K562 (cell line): ENCODE data around the gene SNX9. TPM values are rescaled to one million over a fixed set of nuclear protein-coding genes. Genes with fewer than 3 reads are reported as not detected.

Experiments used
- ATAC-seq: fragments of 200-7000 bp; cut with Tn5 transposase; 3 replicates; pipeline ENCODE4 v1.9.1; 2020; ENCODE audit warnings: moderate library complexity
- BruUV-seq: library from RNA; stranded (reverse); fragments of 400-500 nt; replicated peaks from 2 replicates; lab custom pipeline; 2021; lab: Mats Ljungman, UMichigan
- CTCF ChIA-PET: fragments of 300-600 bp; formaldehyde crosslinking; extraction: SDS; loops from one replicate; lab custom pipeline; 2021; ENCODE audit warnings: low intra/inter-chr PET ratio; lab: Yijun Ruan, JAX
- POLR2A ChIA-PET: fragments of 300-600, 350-650 bp; sonication (Branson Sonifier 250); formaldehyde crosslinking; extraction: SDS; loops from one replicate; lab custom pipeline; 2021; ENCODE audit warnings: antibody characterized with exemption, inconsistent platforms; lab: Yijun Ruan, JAX
- DNase-seq, 4 experiments: peaks; one replicate each; pipeline versions ENCODE4 v3.0.0 to v3.0.0-alpha.2; 2011 to 2018; ENCODE audit warnings: low spot score in 3 of 4, mixed read lengths in 3 of 4; ENCODE audit errors: extremely low read depth in 1 of 4
- FAIRE-seq: peaks from 2 replicates; lab custom pipeline; 2011; peaks lifted over from hg19 to GRCh38; lab: Jason Lieb, UNC
- H2AFZ ChIP-seq: 2 replicates; pipeline ENCODE4 v1.6.0; 2011; ENCODE audit warnings: low read depth, low read length, control low read depth, inconsistent platforms
- H3K27ac ChIP-seq: fragments of 200-600 bp; 3 replicates; pipeline ENCODE4 v1.8.0; 2011; ENCODE audit warnings: low read depth, mild to moderate bottlenecking, control low read depth, inconsistent platforms, low read length, moderate library complexity, mixed read lengths; ENCODE audit errors: extremely low read depth
- H3K27me3 ChIP-seq, 2 experiments: fragments of 300-600 bp in 1 of 2; 2 replicates in 1 of 2; 3 replicates in 1 of 2; pipeline versions ENCODE4 v1.6.0 to v1.8.0; 2011; ENCODE audit warnings: inconsistent platforms in 2 of 2, low read length in 2 of 2, mild to moderate bottlenecking in 1 of 2, mixed read lengths in 1 of 2, moderate library complexity in 1 of 2; ENCODE audit not compliant: control insufficient read depth in 2 of 2, insufficient read depth in 2 of 2
- H3K36me3 ChIP-seq: fragments of 300-600 bp; 3 replicates; pipeline ENCODE4 v1.8.0; 2011; ENCODE audit warnings: mild to moderate bottlenecking, low read length, inconsistent platforms; ENCODE audit not compliant: control insufficient read depth, insufficient read depth
- H3K4me1 ChIP-seq, 2 experiments: fragments of 200-600 bp in 1 of 2; replicated peaks in 1 of 2; 2 replicates in 1 of 2; 3 replicates in 1 of 2; pipeline versions ENCODE4 v1.5.1 to v1.8.0; 2011; ENCODE audit warnings: inconsistent platforms in 2 of 2, low read length in 2 of 2, mild to moderate bottlenecking in 1 of 2, mixed read lengths in 1 of 2, moderate library complexity in 1 of 2; ENCODE audit not compliant: control insufficient read depth in 2 of 2, insufficient read depth in 2 of 2
- H3K4me2 ChIP-seq: 2 replicates; pipeline ENCODE4 v1.6.1; 2011; ENCODE audit warnings: low read length, control low read depth, inconsistent platforms, mixed read lengths; ENCODE audit not compliant: insufficient read depth
- H3K4me3 ChIP-seq: fragments of 200-600 bp; sonication (generic), shearing (Covaris generic); 2 replicates; pipeline ENCODE4 v1.5.1; 2016; ENCODE audit warnings: control low read depth, inconsistent platforms
- H3K79me2 ChIP-seq: fragments of 200-600 bp; 3 replicates; pipeline ENCODE4 v1.8.0; 2011; ENCODE audit warnings: low read length, inconsistent platforms; ENCODE audit not compliant: control insufficient read depth, insufficient read depth
- H3K9ac ChIP-seq, 2 experiments: 2 replicates each; pipeline versions ENCODE4 v1.6.0 to v1.6.1; 2011; ENCODE audit warnings: low read depth in 2 of 2, low read length in 2 of 2, control low read depth in 1 of 2, inconsistent platforms in 1 of 2, mild to moderate bottlenecking in 1 of 2, mixed read lengths in 1 of 2; ENCODE audit not compliant: insufficient read depth in 1 of 2
- H3K9me1 ChIP-seq: one replicate; pipeline ENCODE4 v1.6.0; 2011; ENCODE audit warnings: inconsistent platforms, mild to moderate bottlenecking, low read length, moderate library complexity; ENCODE audit not compliant: control insufficient read depth, insufficient read depth
- H3K9me3 ChIP-seq: replicated peaks from 2 replicates; pipeline ENCODE4 v1.5.1; 2011; ENCODE audit warnings: low read depth, low read length, inconsistent platforms; ENCODE audit not compliant: control insufficient read depth, insufficient read depth
- H4K20me1 ChIP-seq: replicated peaks from 2 replicates; pipeline ENCODE4 v1.6.1; 2011; ENCODE audit warnings: low read length, inconsistent platforms, mixed read lengths; ENCODE audit not compliant: control insufficient read depth, insufficient read depth
- ATF3 ChIP-seq, 2 experiments: fragments of 450-650 bp in 1 of 2; sonication (generic) in 1 of 2; formaldehyde crosslinking in 1 of 2; IDR thresholded peaks in 1 of 2; conservative IDR thresholded peaks in 1 of 2; 2 replicates each; pipeline versions ENCODE4 v1.6.1 to v1.8.1; 2016 to 2023; ENCODE audit warnings: mild to moderate bottlenecking in 2 of 2, moderate library complexity in 2 of 2, inconsistent platforms in 1 of 2, missing genetic modification reagents in 1 of 2
- FOXJ2 ChIP-seq: fragments of 200-800 bp; sonication (Bioruptor generic); IDR thresholded peaks from 2 replicates; pipeline ENCODE4 v1.6.1; 2016; ENCODE audit warnings: missing genetic modification characterization, missing compliant biosample characterization
- FOXK2 ChIP-seq, 2 experiments: fragments of 450-650 bp; IDR thresholded peaks in 1 of 2; conservative IDR thresholded peaks in 1 of 2; 2 replicates each; pipeline ENCODE4 v1.6.1; 2016; ENCODE audit warnings: low read depth in 2 of 2, mild to moderate bottlenecking in 1 of 2
- HDAC8 ChIP-seq: fragments of 450-650 bp; IDR thresholded peaks from 2 replicates; pipeline ENCODE4 v1.6.1; 2016; ENCODE audit warnings: mild to moderate bottlenecking, missing genetic modification characterization, moderate library complexity, missing compliant biosample characterization
- NFXL1 ChIP-seq: fragments of 450-650 bp; formaldehyde crosslinking; IDR thresholded peaks from 2 replicates; pipeline ENCODE4 v1.4.0; 2021; ENCODE audit warnings: mild to moderate bottlenecking
- POLR2G ChIP-seq: fragments of 200-400 bp; formaldehyde crosslinking; IDR thresholded peaks from 2 replicates; pipeline ENCODE4 v1.6.1; 2017; ENCODE audit warnings: low read depth, mild to moderate bottlenecking, antibody characterized with exemption, low read length, moderate library complexity
- POU5F1 ChIP-seq: fragments of 150-350 bp; IDR thresholded peaks from 2 replicates; pipeline ENCODE4 v1.6.1; 2014; ENCODE audit warnings: borderline replicate concordance, low read length, low read depth, mild to moderate bottlenecking; ENCODE audit not compliant: partially characterized antibody
- RBM15 ChIP-seq: fragments of 200-400 bp; formaldehyde crosslinking; IDR thresholded peaks from 2 replicates; pipeline ENCODE4 v1.6.1; 2018; ENCODE audit warnings: mild to moderate bottlenecking, low read length, moderate library complexity; ENCODE audit not compliant: insufficient read depth
- RNF219 ChIP-seq: fragments of 250-450 bp; sonication (Bioruptor Pico); IDR thresholded peaks from 2 replicates; pipeline ENCODE4 v1.5.0; 2022; ENCODE audit warnings: mild to moderate bottlenecking
- SUPT5H ChIP-seq: fragments of 450-650 bp; IDR thresholded peaks from 2 replicates; pipeline ENCODE4 v1.6.1; 2016
- U2AF1 ChIP-seq: fragments of 200-400 bp; formaldehyde crosslinking; optimal IDR thresholded peaks from 2 replicates; pipeline ENCODE3; 2017; ENCODE audit warnings: mild to moderate bottlenecking, low read depth, low read length, moderate library complexity
- ZFP91 ChIP-seq: sonication (generic); formaldehyde crosslinking; IDR thresholded peaks from 2 replicates; pipeline ENCODE4 v1.8.0; 2022; ENCODE audit warnings: mild to moderate bottlenecking, missing genetic modification reagents
- ZNF431 ChIP-seq: sonication (generic); formaldehyde crosslinking; IDR thresholded peaks from 2 replicates; pipeline ENCODE4 v1.8.0; 2022; ENCODE audit warnings: mild to moderate bottlenecking, missing genetic modification reagents
- ZNF444 ChIP-seq: fragments of 250-450 bp; sonication (Bioruptor Pico); IDR thresholded peaks from 2 replicates; pipeline ENCODE4 v1.4.0; 2020; ENCODE audit warnings: mild to moderate bottlenecking, moderate library complexity
- WGBS: fragments of 100-300 bp; shearing (Covaris generic); methylation state at CpG from one replicate; pipeline ENCODE4 v1.1.6; 2016; ENCODE audit warnings: low coverage, mixed read lengths; ENCODE audit not compliant: insufficient coverage; ENCODE audit errors: missing lambda C conversion rate; 5-methylcytosine and 5-hydroxymethylcytosine counted together
- in situ Hi-C: fragments of 300-500 bp; cut with MboI; formaldehyde crosslinking; loops from 4 replicates; pipeline ENCODE4 v1.15.0; 2018; ENCODE audit warnings: inconsistent platforms, mixed read lengths
- intact Hi-C: fragments of 100-400 bp; cut with micrococcal nuclease; formaldehyde crosslinking; loops from 2 replicates; pipeline ENCODE4 v1.14.2; 2022
- polyA plus RNA-seq, 8 experiments: library from polyadenylated mRNA; depleted of rRNA in 4 of 8; stranded (reverse) in 5 of 8; unstranded in 3 of 8; fragments of >200 nt; fragmentation: Nextera tagmentation in 2 of 8; fragmentation: Illumina TruSeq in 1 of 8; extraction: Ambion mirVana in 2 of 8; extraction: Trizol in 1 of 8; gene quantifications; 2 replicates each; pipeline versions ENCODE4 v1.2.1 to v1.2.3, GENCODE V29; 2011 to 2014; ENCODE audit warnings: inconsistent platforms in 1 of 8, missing spikeins in 1 of 8
- total RNA-seq, 7 experiments: library from RNA; depleted of rRNA in 6 of 7; stranded (reverse); fragments of >200 nt in 6 of 7; fragmentation: Illumina TruSeq in 2 of 7; extraction: Trizol in 2 of 7; gene quantifications; 2 replicates each; pipeline versions ENCODE4 v1.2.1 to v1.2.3, GENCODE V29; 2011 to 2021; ENCODE audit warnings: low replicate concordance in 1 of 7

The SNX9 gene
- total and polyA plus RNA-seq, 9 of the 15 experiments (the other 6 are each of a cell fraction or from before 2014, with no cell fraction given): 6.0 to 81.7 (median 57.1) TPM

- no TSS peak for BruUV-seq
- Histone ChIP-seq H3K36me3 (peaks cover 58% of the 10 kb centered on the region), H2AFZ (no peak overlapping the region), H4K20me1 (no peaks in the 10 kb centered on the region), H3K79me2 (no peaks in the 10 kb centered on the region), H3K9me1 (no peaks in the 10 kb centered on the region), H3K9ac (no peak overlapping the region), H3K27ac (no peak overlapping the region), H3K9me3 (no peaks in the 10 kb centered on the region), H3K27me3 (no peaks in the 10 kb centered on the region), H3K4me1 (peaks cover 0 to 6% of the 10 kb centered on the region in 2 experiments; a peak in 3 of 5 replicates), H3K4me3 (no peak overlapping the region), H3K4me2 (no peak overlapping the region)
- intact Hi-C loops (loop anchor here (5.0 to 10.0 kb wide), 3 partner anchors 127 to 630 kb away; no protein-coding TSS in a partner anchor), in situ Hi-C loops (no loop called here)
- no peak for DNase-seq
- no peak for ATAC-seq
- WGBS: 90% methylated on average over 13 of the region's 14 CpGs
- POLR2A ChIA-PET: interaction anchor here (0.6 to 3.1 kb wide), 5 partner anchors 8 to 425 kb away, joined by 3 to 6 read pairs (median 3); no protein-coding TSS in a partner anchor
- no peak for FAIRE-seq
- CTCF ChIA-PET: interaction anchor here (0.9 kb wide), 1 partner anchor 631 kb away, joined by 3 read pairs; no protein-coding TSS in a partner anchor
- no peak for TF ChIP-seq ZNF444 (CRISPR knock-in tag)
- no peak for TF ChIP-seq FOXK2 (conservative IDR thresholded peaks at IDR 0.05 in 1 of 2, IDR thresholded peaks at IDR 0.05 in 1 of 2; ENCODE audit: low read depth in 2 of 2)
- no peak for TF ChIP-seq ZNF431 (CRISPR knock-in tag)
- TF ChIP-seq HDAC8: no peak
- peak; percentile 24; the same call in 1 of the 2 replicates for TF ChIP-seq ATF3 (IDR thresholded peaks at IDR 0.05)
- TF ChIP-seq ATF3 (CRISPR knock-in tag; conservative IDR thresholded peaks at IDR 0.05): no peak
- no peak for TF ChIP-seq RNF219 (CRISPR knock-in tag)
- TF ChIP-seq SUPT5H: 0 out of 2 replicates have a peak, but pooled peaks have one; percentile 8
- TF ChIP-seq RBM15: no peak
- TF ChIP-seq POU5F1: no peak
- no peak for TF ChIP-seq ZFP91
- 0 out of 2 replicates have a peak, but pooled peaks have one; percentile 30 for TF ChIP-seq NFXL1 (CRISPR knock-in tag)
- TF ChIP-seq U2AF1: no peak
- TF ChIP-seq POLR2G: 0 out of 2 replicates have a peak, but pooled peaks have one; percentile 13
- TF ChIP-seq FOXJ2 (tag): 0 out of 2 replicates have a peak, but pooled peaks have one; percentile 28
These were observed 122.2 kb downstream of the SNX9 start for GRCh38 chr6:157944983-157945931.
